Kidney capillary endothelial cell (primary cell): Measurements from ENCODE around the gene MICAL3.
"Not testable (repeated sequence)": the region's sequence is repeated elsewhere in the genome, so short reads cannot be mapped to it uniquely, and the experiment has no call there.

Experiments
- DNase-seq: peaks from one replicate; pipeline ENCODE4 v3.0.0-alpha.2; 2018; ENCODE audit warnings: low spot score

MICAL3 gene

DNA sequence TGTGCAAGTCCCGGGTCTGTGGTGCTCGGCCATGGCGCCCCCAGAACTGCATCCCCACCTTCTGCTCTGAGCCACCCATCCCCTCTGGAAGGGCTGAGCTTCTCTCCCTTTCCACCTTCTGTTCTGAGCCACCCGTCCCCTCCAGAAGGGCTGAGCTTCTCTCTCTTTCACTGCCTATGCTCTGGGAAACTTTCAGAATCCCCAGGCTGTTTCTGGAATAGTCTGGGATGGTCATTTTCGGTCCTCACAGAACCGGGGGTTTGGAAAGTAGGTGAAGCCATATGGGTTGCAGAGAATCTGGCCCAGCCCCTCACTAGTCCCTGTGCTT, 246.7 kb downstream of the MICAL3 start:
- no peak for DNase-seq

DNA sequence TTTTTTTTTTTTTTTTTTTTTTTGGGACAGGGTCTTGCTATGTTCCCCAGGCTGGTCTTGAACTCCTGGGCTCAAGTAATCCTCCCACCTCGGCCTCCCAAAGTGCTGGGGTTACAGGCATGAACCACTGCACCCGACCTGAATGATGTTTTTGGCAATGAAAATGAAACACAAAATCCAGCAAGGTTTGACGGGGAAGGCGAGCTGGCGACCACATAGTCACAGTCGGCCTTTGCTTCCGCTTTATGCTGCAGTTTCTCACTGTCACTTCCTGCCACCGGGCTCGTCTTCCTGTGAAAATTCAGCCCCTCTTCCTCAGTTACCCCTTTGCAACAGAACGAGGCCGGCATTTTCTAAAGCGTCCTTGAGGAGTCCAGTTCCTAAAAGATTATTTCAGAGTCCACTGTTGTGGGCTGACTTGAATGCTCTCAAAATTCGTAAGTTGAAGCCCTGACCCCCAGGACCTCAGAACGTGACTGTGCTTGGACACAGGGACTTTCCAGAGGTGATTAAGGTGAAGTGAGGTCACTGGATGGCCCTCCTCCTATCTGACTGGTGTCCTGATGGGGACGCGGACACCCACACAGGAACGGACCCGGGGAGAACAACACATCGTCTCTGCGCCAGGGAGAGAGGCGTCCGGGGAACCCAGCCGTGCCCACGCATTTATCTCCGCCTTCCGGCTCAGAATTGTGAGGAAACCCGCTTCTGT, 247.2 kb downstream of the MICAL3 start:
- peak; percentile 80 for DNase-seq

DNA sequence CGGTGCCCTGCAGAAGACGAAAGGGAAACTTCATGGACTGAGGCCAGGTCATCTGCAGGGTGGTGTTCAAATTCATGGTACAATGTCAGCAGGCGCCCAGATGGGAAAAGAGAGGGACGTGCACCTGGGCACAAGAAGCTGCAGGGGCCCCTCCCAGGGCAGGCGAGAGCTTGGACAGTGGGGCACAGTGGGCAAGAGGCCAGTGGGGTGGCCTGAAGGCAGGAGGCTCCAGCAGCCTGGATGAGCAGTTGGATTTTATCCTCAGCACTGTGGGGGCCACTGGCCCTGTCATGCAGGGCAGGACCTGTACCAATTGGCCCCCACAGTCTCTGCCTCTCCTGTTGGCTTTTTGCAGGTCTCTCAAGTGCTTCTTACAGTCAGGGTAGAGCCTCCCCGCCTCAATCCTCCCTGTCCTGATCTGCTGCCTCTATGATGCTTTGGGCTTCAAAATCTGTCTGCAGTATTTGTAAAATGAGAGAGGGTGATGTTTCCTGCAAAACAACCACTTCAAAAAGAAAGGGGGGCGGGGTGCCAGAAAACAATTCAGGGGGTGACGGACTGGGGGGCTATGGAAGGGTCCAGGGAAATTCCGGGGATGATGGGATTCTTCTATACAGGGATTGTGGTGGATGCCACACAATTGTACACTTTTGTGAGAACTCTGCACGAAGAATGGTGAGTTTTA, 248.4 kb downstream of the MICAL3 start:
- no peak for DNase-seq

DNA sequence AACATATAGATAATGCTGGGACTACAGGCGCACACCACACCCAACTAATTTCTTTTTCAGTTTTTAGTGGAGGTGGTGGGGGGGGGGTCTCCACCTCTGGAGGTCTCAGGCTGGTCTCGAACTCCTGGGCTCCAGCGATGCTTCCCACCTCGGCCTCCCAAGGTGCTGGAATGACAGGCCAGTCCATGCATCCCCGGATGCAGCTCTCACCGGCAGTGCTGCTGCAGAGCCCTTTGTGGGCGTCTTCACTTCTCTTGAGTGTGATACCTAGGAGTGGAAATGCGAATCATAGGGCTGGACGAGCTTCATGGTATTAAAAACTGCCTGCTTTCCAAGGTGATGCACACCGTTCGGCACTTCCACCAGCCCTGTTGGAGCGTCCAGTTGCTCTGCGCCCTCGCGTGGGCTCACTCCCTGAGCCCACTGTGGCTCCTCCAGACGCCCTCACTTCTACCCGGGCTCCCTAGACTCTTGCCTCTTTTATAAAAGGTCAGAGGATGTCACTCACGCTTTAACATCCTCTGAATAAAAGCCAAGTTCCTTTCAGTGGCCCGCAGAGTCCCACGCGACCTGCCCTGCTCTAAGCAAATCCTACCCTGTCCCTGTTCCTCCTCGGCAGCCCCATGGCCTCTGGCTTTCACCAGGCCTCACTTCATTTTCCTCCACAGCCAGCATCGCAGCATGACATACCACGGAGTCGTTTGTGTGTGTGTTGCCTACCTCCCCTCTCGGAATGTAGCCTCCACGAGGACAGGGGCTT, 249.3 kb downstream of the MICAL3 start:
- DNase-seq = no peak

DNA sequence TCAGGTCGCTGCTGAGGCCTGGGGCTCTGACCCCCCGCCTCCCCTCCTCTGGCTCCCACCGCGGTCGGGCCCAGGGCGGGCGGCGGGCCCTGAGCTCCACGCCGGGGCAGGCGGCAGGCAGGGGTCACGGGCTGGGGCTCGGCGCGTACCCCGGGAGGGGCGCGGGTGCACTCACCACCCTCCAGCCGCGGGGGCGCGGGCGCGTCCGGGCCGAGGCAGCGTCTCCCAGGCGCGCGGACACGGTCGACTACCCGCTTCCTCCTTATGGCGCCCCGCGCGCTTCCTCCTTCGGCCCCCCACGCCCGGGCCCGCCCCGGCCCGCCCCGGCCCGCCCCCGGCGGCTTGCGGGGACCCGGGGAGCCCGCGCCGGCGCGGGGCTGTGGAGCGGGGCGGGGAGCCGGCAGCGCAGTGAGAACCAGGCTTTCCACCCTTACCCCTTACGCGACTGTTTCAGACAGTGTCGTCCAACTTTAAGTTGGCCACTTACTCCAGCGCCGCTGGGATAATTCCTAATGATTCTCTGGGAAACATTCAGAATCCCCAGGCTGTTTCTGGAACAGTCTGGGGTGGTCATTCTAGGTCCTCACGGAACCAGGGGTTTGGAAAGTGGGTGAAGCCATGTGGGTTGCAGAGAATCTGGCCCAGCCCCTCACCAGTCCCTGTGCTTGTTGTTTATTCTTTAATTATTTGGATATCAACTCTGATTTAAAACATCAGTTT, 250.0 kb downstream of the MICAL3 start, which contains the start of gene BID:
Gene BID, minus strand, starts transcription at position 264 of the 720 bp plus-strand sequence. CDS start 24,353 bp downstream, outside the sequence.
- DNase-seq = no peak

DNA sequence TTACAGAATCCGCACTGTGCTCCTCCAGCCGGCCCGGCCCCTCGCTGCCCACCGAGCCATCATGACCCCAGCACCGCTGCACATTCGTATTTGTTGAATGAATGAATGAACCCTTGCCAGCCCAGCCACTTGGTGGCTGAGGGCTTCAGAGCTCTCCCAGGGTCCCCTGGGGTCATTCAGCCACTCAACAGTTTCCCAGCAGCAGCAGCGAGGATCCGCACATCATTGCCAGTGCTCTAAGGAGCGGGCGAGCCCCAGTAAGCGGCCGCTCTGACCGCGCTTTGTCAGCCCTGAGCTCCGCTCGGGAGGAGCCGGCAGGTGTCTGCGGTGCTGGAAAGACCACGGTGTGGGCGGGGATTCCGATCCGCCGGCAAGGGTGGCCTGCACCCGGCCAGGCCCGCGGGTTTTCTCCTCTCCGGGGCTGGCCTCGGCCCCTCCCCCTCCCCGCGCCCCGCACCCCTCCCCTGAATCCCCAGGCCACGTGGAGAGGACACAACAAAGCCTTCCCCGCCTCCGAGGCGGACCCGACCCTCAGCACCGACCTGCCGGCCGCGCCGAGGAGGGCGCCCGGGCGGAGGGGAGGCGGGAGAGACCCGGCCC, 250.7 kb downstream of the MICAL3 start:
- DNase-seq = no peak

DNA sequence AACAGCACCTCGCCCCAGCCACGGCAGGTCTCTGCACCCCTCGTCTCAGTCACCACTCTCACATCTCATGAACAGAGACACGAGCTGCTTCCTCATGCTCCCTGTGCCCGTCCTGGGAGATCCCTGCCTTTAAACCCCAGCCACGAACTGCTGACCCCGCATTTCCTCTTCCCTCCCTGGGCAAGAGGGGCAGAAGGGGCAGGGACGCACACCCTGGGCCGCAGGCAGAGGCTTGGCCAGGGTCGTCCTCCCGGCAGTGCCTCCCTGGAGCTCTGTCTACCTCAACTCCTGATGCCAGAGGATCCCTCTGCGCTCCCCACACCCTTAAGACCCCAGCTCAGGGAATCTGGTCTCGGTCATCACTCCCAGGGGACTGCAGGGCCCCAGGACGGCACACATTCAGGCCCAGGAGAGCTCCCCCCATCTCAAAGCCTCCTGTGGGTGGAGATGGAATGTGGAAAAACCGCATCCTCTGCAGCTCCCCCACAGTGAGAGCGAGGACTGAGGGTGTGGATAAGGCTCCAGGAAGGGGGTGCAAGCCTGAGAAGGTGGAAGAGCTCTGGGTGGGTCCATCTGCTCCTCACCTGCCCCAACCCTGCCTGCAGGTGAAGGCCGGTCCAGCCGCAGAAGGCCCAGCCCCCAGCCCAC, 251.3 kb downstream of the MICAL3 start:
- DNase-seq = no peak

DNA sequence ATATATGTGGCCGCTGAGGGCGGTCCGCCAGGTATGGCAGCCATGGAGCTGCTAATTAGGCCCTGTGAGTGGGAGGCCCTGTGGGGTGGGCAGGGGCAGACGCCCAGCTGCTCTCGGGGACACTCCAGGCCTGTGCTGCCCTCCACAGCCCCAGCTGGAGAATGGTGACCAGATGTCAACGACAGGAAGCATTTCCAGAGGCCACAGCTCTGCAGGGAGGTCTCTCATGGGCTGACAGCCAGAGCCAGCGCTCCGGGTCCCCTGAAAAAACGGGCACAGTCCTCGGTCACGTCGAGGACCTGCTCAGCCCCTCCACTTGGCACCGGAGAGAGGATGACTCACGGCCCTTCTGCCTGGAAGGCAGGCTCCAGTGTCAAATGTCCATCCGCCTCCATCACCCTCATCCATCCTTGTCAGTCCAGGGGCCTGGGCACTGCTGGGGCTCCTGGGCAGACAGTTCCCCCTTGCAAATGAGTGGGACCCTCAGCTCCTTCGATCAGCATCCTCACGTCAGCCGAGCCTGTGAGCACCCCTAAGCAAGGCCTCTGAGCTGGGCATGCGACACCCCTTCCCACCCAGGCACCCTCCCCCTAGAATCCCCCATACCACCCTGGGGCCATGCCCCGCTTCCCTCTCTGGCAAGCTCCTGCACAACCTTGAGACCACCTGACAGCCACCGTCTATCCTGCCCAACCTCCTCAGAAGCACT, 252.0 kb downstream of the MICAL3 start:
- DNase-seq = no peak

DNA sequence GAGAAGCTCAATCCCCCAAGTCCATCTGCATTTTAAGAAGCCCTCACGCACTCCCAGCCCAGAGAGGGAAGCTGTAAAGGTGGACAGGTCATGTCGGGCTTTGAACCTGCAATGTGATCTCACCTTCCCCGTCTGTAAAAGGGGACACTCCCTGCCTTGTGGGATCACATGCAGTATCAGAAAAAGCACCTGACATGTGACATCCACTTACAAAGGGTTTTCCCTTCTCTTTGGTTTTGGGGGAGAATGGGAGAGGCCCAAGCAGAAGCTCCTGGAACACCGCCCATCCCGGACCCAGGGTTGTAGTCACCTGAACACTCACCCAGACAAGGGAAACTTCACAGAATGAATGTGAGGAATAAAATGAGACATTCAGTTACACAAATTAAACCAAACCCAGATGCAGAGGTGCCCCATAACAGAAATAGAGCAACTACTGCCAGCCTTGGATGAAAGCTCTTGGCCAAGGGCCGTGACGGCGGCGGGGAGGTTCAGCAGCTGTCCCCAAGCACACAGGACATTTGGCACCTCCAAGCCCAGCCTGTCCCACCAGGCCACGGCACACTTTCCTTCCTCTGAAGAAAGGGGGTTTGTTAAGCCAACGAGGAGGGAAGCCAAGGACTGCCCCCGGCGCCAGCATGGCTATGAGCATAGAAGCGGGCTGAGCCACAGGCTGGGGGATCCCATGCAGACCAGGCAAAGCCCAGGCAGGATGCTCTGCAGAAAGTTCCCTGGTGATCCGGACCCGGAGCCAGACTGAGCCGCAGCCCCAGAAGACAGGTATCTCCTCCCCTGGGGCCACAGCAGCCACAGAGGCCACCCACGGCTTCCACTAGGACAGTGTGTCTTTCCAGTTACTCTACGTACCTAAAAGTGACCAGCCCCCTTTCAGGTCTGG, 253.9 kb downstream of the MICAL3 start:
- no peak for DNase-seq

DNA sequence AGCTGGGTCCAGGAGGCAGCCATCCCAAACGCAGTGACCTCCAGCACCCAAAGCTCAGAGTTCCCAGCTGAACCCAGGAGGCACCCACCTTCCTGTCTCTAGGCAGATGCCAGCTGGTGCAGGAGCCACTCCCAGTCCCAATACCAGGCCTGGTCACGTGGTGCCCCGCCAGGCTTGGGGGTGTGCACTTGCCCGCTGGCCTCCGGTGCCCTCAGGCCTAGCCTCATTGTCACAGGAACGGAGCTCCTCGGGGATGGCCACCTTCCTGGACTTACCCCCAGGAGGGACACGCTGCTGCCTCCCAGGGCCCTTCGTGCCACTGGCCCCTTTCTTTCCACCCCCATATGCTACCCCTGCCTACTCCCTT, 254.7 kb downstream of the MICAL3 start:
- no peak for DNase-seq

DNA sequence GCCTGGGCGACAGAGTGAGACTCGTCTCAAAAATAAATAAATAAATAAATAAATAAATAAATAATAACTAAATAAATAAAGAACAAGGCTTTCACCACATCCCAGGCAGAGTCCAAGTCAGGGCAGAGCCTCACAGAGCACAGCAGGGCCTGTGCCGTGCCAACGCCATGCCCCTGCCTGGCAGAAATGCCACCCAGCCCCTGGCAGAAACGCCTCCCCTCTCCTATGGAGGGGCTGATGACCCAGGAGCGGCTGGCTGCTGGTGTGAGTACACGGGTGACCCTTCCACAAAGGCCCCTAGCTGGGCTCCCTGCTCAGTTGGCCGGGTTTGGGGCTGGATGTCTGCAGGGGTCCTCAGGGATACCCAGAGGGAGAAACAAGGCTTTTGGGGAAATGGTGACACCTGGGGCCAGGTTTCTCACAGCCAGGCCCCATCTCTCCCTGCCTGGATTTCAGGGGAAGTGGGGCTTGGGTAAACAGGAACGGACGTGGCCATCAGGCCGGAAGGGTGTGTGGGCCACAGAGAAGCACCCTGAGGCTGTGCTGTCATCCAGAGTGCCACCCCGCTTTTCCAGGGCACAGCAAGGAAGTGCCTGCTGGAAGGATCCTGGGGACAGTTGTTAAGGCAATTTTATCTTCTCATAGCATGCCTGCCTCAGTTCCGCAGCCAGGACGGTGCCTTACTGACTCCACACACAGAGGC, 255.2 kb downstream of the MICAL3 start:
- DNase-seq = no peak

DNA sequence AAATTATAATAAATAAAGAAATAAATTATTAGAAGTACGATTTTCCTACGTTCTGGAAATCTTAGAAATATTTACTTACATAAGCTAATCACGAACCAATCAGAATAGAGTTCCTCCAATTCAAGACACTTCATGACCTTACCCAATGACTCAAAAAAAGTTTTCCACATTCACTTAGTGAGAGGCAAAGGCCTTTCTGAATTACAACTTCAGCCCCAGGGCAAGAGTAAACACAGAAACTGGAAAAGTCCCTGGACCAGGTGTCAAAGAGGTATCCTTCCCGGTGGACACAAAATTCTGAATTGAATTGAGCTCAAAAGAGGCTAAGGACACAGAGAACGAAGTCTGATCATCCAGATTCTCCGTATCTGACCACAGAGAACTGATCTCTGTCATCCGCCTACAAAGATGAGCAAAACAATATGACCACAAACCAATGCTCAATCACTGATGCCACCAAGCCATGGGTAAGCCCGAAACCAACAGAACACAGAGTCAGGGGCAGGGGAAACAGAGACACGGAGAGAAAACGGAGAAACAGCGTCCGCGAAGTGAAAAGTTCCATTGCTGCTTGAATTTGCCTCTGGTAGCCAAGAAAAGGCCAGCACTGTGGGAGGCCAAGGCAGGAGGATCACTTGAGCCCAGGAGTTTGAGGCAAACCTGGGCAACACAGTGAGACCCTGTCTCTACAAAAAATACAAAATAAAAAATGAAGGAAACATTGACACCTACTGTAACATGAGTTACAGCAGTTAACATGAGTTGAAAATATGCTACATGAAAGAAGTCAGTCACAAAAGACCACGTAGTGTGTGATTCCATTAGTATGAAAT, 256.9 kb downstream of the MICAL3 start:
- DNase-seq = no peak

DNA sequence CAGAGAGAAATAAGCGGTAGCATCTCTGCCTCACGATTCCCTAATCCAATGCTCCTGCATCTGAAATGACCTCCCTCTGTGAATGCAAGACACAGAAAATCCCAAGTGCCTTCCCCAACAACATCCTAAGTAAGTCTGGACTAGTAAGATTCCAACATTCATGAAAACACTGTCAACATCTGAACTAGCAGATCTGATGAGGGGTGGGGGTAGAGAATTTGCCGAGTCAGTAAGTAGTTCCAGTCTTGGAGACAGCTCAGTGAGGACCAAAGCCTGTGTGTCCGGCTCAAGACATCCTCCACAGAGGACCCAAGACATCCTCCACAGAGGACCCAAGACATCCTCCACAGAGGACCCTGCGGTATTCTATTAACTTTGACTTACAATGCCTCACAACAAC, 259.5 kb downstream of the MICAL3 start:
- DNase-seq = not testable (repeated sequence)

DNA sequence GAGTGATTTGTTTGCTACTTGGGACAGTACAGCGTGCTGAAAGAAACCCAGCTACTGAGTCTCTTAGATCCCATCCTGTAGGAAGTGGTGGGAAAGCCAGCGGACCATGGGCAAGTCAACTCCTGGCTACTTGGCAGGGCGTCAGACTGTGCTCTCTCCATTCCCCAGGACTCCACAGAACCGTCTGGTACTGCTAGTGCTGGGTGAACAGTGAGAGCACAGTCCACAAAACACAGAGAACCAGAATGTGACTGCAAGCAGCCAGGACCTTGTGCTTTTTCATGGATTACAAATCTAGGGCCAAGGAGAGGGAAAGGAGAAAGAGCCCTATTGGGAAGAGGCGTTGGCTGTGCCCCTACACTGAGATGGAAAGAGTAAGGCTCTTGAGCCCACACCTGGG, 260.3 kb downstream of the MICAL3 start:
- DNase-seq = no peak

DNA sequence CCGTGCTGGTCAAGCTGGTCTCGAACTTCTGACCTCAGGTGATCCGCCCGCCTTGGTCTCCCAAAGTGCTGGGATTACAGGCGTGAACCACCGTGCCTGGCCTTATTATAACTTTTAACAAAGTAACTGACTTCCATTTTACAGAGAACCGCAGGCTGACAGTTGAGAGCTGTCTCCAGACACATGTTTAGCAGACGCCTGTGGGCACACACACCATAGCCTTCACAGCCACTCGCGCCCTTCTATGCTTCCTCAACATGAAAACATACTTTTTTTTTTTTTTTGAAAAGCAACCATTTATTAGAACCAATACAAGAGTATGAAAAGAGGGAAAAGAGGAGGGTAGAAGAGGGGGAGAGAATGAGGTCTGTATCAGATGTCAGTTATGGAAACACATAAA, 260.9 kb downstream of the MICAL3 start:
- DNase-seq = not testable (repeated sequence)

DNA sequence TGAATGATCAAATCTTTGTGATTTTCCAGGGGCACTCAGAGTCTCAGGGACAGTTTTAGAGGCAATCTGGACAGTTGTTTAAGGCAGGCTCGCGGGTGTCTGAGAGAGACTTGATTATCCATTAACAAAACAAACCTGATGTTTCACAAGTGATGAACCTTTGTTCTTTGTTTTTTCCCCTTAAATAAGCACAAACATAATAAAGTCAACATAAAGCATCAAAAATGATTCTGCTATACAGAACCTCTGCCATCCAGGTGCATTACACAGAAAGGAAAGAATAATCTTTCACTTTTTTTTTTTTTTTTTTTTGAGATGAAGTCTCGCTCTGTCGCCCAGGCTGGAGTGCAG, 263.2 kb downstream of the MICAL3 start:
- no peak for DNase-seq

DNA sequence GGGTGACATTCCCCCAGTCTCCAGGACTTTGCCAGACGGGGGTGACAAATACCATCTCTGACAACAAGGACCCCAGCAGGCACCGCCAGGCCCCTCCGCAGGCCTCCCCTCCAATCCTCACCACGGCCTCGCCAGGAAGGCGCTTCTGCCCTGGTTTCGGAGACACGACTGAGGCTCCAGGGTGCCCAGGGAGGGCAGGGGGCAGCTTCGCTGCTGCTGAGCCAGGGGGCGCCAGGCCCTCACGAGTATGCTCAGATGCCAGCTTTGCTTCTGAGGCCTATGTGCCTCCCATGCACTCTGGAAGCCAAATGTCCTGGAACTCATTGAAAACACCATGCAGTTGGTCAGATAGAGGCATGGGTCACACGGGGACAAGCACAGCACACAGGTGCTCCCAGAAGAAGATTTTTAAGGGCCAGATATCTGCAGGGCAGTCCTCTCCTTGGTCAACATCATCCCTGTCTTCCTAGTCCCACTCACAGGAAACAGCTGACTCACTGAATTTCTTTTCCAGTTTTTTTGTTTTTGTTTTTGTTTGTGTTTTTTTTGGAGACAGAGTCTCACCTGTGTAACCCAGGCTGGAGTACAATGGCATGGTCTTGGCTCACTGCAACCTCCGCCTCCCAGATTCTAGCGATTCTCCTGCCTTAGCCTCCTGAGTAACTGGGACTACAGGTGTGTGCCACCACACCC, 270.0 kb downstream of the MICAL3 start:
- DNase-seq = no peak
